AG08395 (cell line): ENCODE measurements around the gene GIN1.

ENCODE experiments used
- DNase-seq: peaks from one replicate; pipeline ENCODE4 v3.0.0; 2012; ENCODE audit warnings: mixed read lengths, low spot score

GIN1 gene

DNA sequence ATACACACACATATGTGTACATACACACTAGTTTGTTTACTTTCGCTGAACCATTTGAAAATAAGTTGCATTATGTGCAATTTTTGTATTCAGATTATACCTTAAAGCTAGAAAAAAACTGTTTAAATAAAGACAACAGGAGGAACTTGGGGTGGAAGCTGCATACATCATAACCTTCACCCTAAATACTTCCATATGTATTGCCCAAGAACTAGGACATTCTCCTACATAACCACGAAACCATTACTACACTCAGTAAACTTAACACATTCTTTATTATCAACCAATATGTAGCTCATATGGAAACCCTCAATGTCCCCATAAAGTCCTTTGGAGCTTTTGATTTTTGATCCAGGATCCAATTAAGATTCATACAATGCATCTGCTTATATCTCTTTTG, 83.3 kb downstream of the GIN1 start:
- no peak for DNase-seq
